ENCODE measurements around the gene EFCAB6. TPM values are rescaled to one million over a fixed set of nuclear protein-coding genes. Genes with fewer than 3 reads are reported as not detected.

The EFCAB6 gene
- total RNA-seq, 1 donor from 2014 or later: not detected

- POLR2A ChIA-PET: no interaction called here
- Mint-ChIP-seq H3K4me3 (no peak overlapping the region), H3K36me3 (ENCODE audit: low read depth) (no peaks in the 10 kb centered on the region), H3K4me1 (no peaks in the 10 kb centered on the region), H3K27me3 (peaks cover 14% of the 10 kb centered on the region), H3K27ac (no peak overlapping the region), H3K9me3 (peaks cover 16% of the 10 kb centered on the region)
- no peak for DNase-seq
- TF ChIP-seq CTCF (IDR thresholded peaks at IDR 0.05): no peak
- intact Hi-C loops (cut with micrococcal nuclease): no loop called here
- CTCF ChIA-PET: no interaction called here
- ATAC-seq (ENCODE audit: low read depth): no peak
These were observed 174.5 kb downstream of the EFCAB6 start for GRCh38 chr22:43637275-43638260.

- H3K4me3 Mint-ChIP-seq: no peak overlapping the region
- ATAC-seq (ENCODE audit: low read depth) (no peak), DNase-seq (no peak)
- H3K4me1 Mint-ChIP-seq: no peaks in the 10 kb centered on the region
- H3K9me3 Mint-ChIP-seq: peaks cover 16% of the 10 kb centered on the region
- POLR2A ChIA-PET: no interaction called here
- H3K27me3 Mint-ChIP-seq: peaks cover 14% of the 10 kb centered on the region
- H3K36me3 Mint-ChIP-seq (ENCODE audit: low read depth): no peaks in the 10 kb centered on the region
- intact Hi-C loops (cut with micrococcal nuclease): no loop called here
- CTCF ChIA-PET: no interaction called here
- H3K27ac Mint-ChIP-seq: no peak overlapping the region
- TF ChIP-seq CTCF (IDR thresholded peaks at IDR 0.05): no peak
These were observed 176.0 kb downstream of the EFCAB6 start for GRCh38 chr22:43636086-43636485.

GRCh38 chr22:43635101-43635500 is 177.0 kb downstream of the EFCAB6 start:
- CTCF ChIA-PET: no interaction called here
- no peak for TF ChIP-seq CTCF (IDR thresholded peaks at IDR 0.05)
- peaks cover 12% of the 10 kb centered on the region for H3K27me3 Mint-ChIP-seq
- H3K36me3 Mint-ChIP-seq (ENCODE audit: low read depth): no peaks in the 10 kb centered on the region
- intact Hi-C loops (cut with micrococcal nuclease): no loop called here
- POLR2A ChIA-PET: no interaction called here
- ATAC-seq (ENCODE audit: low read depth) (no peak), DNase-seq (no peak)
- H3K27ac Mint-ChIP-seq: no peak overlapping the region
- H3K9me3 Mint-ChIP-seq: peaks cover 14% of the 10 kb centered on the region
- no peaks in the 10 kb centered on the region for H3K4me1 Mint-ChIP-seq
- no peak overlapping the region for H3K4me3 Mint-ChIP-seq

GRCh38 chr22:43634316-43634715 is 177.8 kb downstream of the EFCAB6 start:
- no peak overlapping the region for H3K4me3 Mint-ChIP-seq
- no peaks in the 10 kb centered on the region for H3K4me1 Mint-ChIP-seq
- ChIA-PET CTCF (no interaction called here), POLR2A (no interaction called here)
- intact Hi-C loops (cut with micrococcal nuclease): no loop called here
- ATAC-seq (ENCODE audit: low read depth) (no peak), DNase-seq (no peak)
- peaks cover 8% of the 10 kb centered on the region for H3K9me3 Mint-ChIP-seq
- H3K36me3 Mint-ChIP-seq (ENCODE audit: low read depth): no peaks in the 10 kb centered on the region
- H3K27me3 Mint-ChIP-seq: peaks cover 9% of the 10 kb centered on the region
- no peak for TF ChIP-seq CTCF (IDR thresholded peaks at IDR 0.05)
- H3K27ac Mint-ChIP-seq: no peak overlapping the region

GRCh38 chr22:43633631-43634285 is 178.3 kb downstream of the EFCAB6 start:
- intact Hi-C loops (cut with micrococcal nuclease): no loop called here
- Mint-ChIP-seq H3K36me3 (ENCODE audit: low read depth) (no peaks in the 10 kb centered on the region), H3K4me1 (no peaks in the 10 kb centered on the region), H3K9me3 (peaks cover 3% of the 10 kb centered on the region), H3K27ac (no peak overlapping the region), H3K4me3 (no peak overlapping the region), H3K27me3 (peaks cover 9% of the 10 kb centered on the region)
- no peak for TF ChIP-seq CTCF (IDR thresholded peaks at IDR 0.05)
- ChIA-PET POLR2A (no interaction called here), CTCF (no interaction called here)
- ATAC-seq (ENCODE audit: low read depth) (no peak), DNase-seq (no peak)
